NCI-H187 (cell line): ENCODE measurements around the gene ADAM22.

Source experiments
- DNase-seq, 2 experiments: peaks; one replicate each; lab custom pipeline; 2025; lab: John Stamatoyannopoulos, UW

The ADAM22 gene

DNA sequence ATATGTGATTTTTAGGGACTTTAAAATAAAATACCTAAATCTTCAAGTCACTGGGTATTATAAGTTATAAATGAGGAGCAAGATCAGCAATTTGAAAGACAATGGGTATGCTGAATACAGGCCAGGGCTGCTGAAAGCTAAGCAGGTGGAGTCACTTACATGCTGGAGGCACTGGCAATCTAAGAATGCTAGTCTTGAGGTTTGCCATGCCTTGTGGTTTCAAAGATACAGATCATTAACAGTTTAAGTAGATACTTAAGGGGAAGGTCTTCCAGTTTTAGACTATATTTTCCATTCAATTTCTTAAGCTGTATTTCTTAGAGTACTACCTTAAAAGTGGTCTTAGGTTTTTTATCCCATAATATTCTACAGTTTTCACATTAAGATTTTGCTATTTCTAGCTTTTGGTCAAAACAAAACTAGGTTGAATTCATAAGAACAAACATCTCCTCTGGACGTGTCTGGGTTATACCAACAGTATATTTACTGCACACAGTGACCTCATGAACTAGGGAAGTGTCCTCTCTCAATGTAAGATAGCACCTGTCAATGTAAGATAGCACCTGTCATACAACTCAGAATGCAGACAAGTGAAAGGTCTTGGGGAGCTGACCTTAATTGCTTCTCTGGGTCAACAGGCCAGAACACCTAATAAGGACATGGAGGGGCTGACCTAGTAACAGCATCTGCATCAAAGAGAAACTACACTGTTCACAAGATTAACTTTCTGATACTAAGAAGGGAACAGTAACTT lies 283.8 kb downstream of the ADAM22 start:
- DNase-seq: peak; percentile 48 to 57

DNA sequence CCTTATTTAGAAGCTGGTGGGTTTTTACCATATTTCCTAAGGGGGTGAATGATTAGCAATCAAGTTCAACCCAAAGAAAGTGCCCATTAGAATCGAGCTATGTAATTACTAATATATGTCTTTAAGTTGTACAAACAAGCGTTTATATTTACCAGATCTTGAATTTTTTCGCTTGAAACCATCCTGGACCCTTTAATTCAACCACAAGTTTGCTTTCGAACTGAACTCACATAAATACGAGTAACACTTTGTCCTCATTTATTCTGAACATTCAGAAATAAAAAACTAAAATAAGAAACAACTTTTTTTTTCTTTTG lies 284.3 kb downstream of the ADAM22 start:
- DNase-seq: no peak

DNA sequence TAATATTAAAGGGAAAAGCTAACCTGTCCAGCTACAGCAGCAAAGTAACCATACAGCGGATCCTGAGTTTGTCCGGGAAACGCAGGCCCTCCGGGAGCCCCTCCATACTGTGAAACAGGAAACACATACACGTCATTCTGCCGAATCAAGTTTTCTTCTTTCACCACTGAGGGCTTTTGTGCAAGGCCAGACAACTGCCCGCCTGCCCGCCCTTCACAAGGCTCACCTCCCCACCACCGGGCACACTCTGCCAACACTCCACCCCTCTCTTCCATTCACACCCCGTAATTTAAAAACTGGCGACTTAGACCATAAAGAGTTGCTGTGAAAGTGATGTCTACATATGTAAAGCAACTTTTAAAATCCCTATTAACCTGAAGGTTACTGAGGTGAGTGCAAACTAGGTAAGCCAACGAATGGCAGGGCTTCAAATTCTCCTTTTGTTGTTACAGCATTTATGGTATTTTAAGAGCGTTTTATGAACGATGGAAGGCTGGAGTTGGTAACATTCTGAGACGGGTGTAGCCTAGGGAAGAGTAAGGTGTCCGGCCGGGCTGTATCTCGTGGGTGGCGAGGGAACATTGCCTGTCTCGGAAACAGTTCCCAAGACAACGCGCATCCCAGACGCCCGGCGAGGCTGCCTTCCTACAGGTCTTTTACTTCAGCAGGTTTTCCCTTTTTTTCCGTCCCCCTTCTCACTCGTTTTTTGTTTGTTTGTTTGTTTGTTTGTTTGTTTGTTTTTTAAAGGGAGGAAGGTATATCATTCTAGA lies 285.0 kb downstream of the ADAM22 start:
- DNase-seq: peak in 1 of 2 experiments; percentile 36

GRCh38 chr7:88219781-88220747 lies 286.0 kb downstream of the ADAM22 start, which contains the start of gene SRI:
Gene SRI, minus strand, starts transcription at chr7:88220038. Its CDS starts 12 bp downstream, at chr7:88220026.
- peak; percentile 58 to 75 for DNase-seq

GRCh38 chr7:88223265-88223664 lies 289.2 kb downstream of the ADAM22 start:
- DNase-seq: no peak

- DNase-seq: no peak
Measured at GRCh38 chr7:88224601-88225275, 290.7 kb downstream of the ADAM22 start.

DNA sequence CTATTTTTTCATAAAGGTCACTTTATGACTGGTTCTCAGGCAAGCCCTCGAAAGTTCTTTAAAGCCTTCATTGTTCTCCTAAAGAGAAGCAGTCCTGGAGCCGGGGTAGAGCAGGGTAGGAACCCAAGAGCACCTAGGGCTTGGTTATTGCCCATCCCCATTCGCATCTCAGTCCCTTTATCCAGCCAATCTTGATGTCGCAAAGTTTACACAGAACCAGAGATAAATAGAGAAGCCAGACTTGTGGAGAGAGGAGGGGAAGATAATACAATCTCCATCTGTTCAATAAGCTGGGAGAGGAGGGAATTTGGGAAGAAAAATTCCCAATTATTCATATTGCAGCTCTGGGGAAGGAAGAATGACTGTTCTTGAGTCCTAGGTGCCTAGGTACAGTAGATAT lies 292.1 kb downstream of the ADAM22 start:
- DNase-seq: no peak

GRCh38 chr7:88226886-88227516 lies 292.9 kb downstream of the ADAM22 start:
- DNase-seq: no peak

DNA sequence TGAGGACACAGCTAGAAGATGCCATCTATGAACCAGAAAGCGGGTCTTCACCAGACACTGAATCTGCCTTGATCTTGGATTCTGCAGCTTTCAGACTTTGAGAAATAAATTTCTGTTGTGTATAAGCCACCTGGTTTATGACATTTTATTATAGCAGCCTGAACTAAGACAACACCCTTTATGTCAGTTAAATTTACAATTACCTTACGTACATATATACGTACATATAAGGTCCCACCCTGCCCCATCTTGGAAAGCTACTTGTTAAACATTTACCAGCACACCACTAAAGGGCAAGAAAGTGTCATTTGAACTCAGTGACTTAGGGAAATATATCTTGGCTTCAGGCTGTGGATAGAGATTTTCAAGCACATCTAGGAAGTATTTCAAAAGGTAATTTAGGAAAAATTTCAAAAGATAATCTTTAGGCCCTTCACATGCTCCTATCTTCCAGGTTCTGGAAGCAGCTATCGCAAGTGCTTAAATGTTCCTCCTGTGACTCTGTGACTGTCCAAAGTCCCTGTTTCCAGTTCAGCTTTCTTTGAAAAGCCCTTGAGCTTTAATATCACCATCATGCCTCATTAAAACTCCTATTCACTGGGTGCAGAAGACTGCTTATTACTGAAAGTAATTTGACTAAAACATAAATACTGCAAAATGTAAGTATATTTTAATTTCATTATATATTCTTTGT lies 295.4 kb downstream of the ADAM22 start:
- no peak for DNase-seq

DNA sequence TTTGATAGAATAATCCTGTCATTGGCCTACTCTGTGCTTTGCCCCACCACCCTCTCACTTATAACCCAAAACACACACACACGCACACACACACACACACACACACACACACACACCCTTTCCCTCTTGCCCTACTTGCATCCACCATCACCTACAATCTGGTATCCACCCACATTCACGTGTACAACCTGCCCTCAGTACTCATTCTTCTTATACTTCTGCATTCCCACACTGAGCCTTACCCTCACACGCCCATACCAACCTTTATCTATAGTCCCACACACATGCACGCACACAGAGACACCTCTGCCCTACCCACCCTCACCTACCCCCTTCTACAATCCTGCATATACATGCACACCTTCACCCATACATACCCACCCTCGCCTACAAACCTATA lies 296.6 kb downstream of the ADAM22 start:
- no peak for DNase-seq

- DNase-seq: no peak
Measured at GRCh38 chr7:88233828-88234227, 299.8 kb downstream of the ADAM22 start.

- DNase-seq: no peak
Measured at GRCh38 chr7:88239852-88240251, 305.8 kb downstream of the ADAM22 start.

DNA sequence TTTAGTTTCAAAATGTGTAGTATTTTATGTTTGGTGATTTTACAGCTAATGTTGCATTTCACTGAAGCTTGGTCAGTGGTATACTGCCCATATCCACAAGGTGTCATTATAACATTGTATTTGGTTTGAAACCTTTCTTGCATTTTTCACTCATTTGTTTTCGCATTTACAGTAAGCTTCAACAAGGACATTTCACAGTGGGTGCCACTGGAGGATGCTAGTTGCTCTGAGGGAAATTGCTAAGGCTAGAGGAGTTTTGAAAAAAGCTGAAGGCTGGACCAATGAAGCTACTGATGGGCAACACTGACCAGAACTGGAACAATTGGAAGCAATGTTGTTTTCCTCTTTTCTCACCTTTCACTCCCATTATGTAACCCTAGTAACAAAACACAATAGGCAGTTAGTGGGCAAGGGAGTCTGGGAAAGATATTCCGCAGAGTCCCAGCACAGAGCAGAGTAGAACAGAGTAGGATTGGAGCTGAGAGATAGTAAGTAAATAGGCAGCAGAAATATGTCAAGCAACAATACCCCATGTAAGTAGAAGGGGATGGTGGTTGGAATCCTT lies 309.4 kb downstream of the ADAM22 start:
- DNase-seq: no peak

DNA sequence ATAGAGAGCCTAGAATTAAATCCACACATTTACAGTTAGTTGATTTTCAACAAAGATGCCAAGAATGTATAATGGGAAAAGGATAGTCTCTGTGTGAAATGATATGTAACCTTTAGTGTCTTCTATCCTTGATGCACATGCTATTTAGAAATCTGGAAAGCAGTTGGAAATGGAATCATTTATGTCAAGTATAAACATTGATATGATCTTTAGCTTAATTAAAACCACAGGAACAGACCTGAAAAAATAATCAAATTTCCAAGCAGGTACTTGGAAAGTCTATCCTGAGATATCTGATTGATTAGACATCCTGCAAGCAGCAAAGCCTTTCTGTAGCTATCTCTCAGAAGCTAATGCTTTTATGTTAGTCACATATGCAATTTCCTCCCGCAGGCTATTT lies 310.2 kb downstream of the ADAM22 start:
- no peak for DNase-seq
